OCI-LY1 (cell line): ENCODE results near the gene BMPR1A.

Experiments used
- H2AFZ ChIP-seq: fragments of 200-600 bp; sonication (generic), shearing (Covaris generic); 2 replicates; pipeline ENCODE4 v1.6.0; 2014; ENCODE audit warnings: antibody characterized with exemption, mild to moderate bottlenecking, low read length
- H3F3A ChIP-seq: fragments of 200-600 bp; sonication (generic), shearing (Covaris generic); 2 replicates; pipeline ENCODE4 v1.6.0; 2014; ENCODE audit warnings: mild to moderate bottlenecking, antibody characterized with exemption, low read length, moderate library complexity; ENCODE audit not compliant: insufficient read depth
- H3K27ac ChIP-seq: fragments of 200-600 bp; sonication (generic); 2 replicates; pipeline ENCODE4 v1.5.1; 2014; ENCODE audit warnings: low read length, mixed run types, mild to moderate bottlenecking, low read depth; ENCODE audit not compliant: poor library complexity, severe bottlenecking
- H3K27me3 ChIP-seq: fragments of 200-600 bp; sonication (generic); 2 replicates; pipeline ENCODE4 v1.6.0; 2014; ENCODE audit warnings: antibody characterized with exemption, mild to moderate bottlenecking, low read length, moderate library complexity; ENCODE audit not compliant: insufficient read depth
- H3K36me3 ChIP-seq: fragments of 200-600 bp; sonication (generic); 2 replicates; pipeline ENCODE4 v1.6.1; 2014; ENCODE audit warnings: mild to moderate bottlenecking, antibody characterized with exemption, low read length, moderate library complexity, mixed read lengths; ENCODE audit not compliant: insufficient read depth
- H3K4me1 ChIP-seq: fragments of 200-600 bp; sonication (generic); 2 replicates; pipeline ENCODE4 v1.5.1; 2014; ENCODE audit warnings: mild to moderate bottlenecking, low read length, moderate library complexity; ENCODE audit not compliant: insufficient read depth, severe bottlenecking
- H3K4me2 ChIP-seq: fragments of 200-600 bp; sonication (generic), shearing (Covaris generic); 2 replicates; pipeline ENCODE4 v1.6.1; 2014; ENCODE audit warnings: low read length
- H3K4me3 ChIP-seq: fragments of 200-600 bp; sonication (generic); 2 replicates; pipeline ENCODE4 v1.5.1; 2014; ENCODE audit warnings: low read length, low read depth, mild to moderate bottlenecking, mixed read lengths; ENCODE audit not compliant: poor library complexity, severe bottlenecking
- H3K79me2 ChIP-seq: fragments of 200-600 bp; shearing (Covaris generic); 2 replicates; pipeline ENCODE4 v1.6.1; 2016; ENCODE audit warnings: mixed run types, low read length, mixed read lengths; ENCODE audit not compliant: insufficient read depth
- H3K9ac ChIP-seq: fragments of 200-600 bp; sonication (generic), shearing (Covaris generic); 2 replicates; pipeline ENCODE4 v1.6.1; 2014; ENCODE audit warnings: mild to moderate bottlenecking, low read length, mixed read lengths
- H3K9me2 ChIP-seq: fragments of 200-600 bp; sonication (generic), shearing (Covaris generic); 2 replicates; pipeline ENCODE4 v1.6.1; 2014; ENCODE audit warnings: low read depth, mild to moderate bottlenecking, low read length, mixed read lengths
- H3K9me3 ChIP-seq: fragments of 200-600 bp; shearing (Covaris generic); 2 replicates; pipeline ENCODE4 v1.6.1; 2014; ENCODE audit warnings: low read length, mixed read lengths
- H4K20me1 ChIP-seq: fragments of 200-600 bp; sonication (generic), shearing (Covaris generic); 2 replicates; pipeline ENCODE4 v1.6.0; 2016; ENCODE audit warnings: mild to moderate bottlenecking, low read length; ENCODE audit not compliant: insufficient read depth
- EZH2 ChIP-seq: fragments of 200-600 bp; sonication (generic), shearing (Covaris generic); IDR thresholded peaks from 2 replicates; pipeline ENCODE4 v1.8.0; 2017; ENCODE audit warnings: borderline replicate concordance, mixed run types, mild to moderate bottlenecking, antibody characterized with exemption, low read length, moderate library complexity, mixed read lengths
- TF ChIP-seq, protein P1 (sequence below): fragments of 200-600 bp; sonication (generic), shearing (Covaris generic); IDR thresholded peaks from 2 replicates; pipeline ENCODE4 v1.5.1; 2017; ENCODE audit warnings: mild to moderate bottlenecking, antibody characterized with exemption, low read length, moderate library complexity, mixed read lengths

Gene BMPR1A

DNA sequence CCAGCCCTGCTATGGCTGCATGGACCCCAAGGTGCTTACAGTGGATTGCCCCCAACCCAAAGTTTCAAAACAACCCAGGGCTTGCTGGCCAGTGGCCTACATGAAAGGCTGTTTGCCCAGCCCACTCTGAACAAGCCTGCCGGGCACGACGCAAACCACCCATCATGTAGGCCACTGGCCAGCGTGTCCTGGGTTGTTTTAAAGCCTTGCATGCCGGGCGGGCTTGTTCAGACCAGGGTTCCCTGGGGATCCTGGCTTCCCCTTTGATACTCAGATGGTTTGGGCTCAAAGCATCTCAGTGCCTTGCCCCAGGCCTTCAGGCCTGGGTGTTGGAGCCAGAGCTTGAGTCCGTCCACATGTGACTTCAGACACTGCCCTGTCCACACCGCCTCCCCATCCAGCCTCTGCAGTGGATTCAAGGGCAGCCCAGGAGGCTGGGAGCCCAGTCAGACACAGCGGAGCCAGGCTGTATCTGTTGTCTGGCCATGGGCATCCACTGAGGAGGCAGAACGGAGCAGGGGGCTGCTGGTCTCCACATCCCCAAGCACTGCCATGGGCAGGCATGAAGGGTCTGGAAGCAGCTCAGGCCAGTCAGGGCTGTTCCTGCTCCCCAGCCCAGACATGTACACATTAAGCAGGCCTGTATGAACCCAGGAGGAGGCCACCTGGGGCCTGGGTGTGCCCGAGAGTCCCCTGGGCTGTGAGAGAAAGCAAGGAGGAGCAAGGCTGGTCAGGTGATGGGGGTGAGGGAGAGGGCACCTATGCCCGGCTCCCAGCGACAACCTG lies 207.8 kb downstream of the BMPR1A start:
- Histone ChIP-seq H3K9me3 (no peaks in the 10 kb centered on the region), H3K79me2 (no peaks in the 10 kb centered on the region), H3K4me2 (no peak overlapping the region), H3K4me1 (peaks cover 13% of the 10 kb centered on the region), H3F3A (no peaks in the 10 kb centered on the region), H3K27ac (no peak overlapping the region), H3K4me3 (no peak overlapping the region), H3K9ac (no peak overlapping the region), H3K27me3 (no peaks in the 10 kb centered on the region), H3K36me3 (no peaks in the 10 kb centered on the region), H4K20me1 (no peaks in the 10 kb centered on the region), H2AFZ (no peak overlapping the region), H3K9me2 (no peaks in the 10 kb centered on the region)
- TF ChIP-seq, protein P1, sequence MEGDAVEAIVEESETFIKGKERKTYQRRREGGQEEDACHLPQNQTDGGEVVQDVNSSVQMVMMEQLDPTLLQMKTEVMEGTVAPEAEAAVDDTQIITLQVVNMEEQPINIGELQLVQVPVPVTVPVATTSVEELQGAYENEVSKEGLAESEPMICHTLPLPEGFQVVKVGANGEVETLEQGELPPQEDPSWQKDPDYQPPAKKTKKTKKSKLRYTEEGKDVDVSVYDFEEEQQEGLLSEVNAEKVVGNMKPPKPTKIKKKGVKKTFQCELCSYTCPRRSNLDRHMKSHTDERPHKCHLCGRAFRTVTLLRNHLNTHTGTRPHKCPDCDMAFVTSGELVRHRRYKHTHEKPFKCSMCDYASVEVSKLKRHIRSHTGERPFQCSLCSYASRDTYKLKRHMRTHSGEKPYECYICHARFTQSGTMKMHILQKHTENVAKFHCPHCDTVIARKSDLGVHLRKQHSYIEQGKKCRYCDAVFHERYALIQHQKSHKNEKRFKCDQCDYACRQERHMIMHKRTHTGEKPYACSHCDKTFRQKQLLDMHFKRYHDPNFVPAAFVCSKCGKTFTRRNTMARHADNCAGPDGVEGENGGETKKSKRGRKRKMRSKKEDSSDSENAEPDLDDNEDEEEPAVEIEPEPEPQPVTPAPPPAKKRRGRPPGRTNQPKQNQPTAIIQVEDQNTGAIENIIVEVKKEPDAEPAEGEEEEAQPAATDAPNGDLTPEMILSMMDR, result no peak
- no peak for TF ChIP-seq EZH2

- Histone ChIP-seq H3K4me1 (peaks cover 13% of the 10 kb centered on the region), H3K79me2 (no peaks in the 10 kb centered on the region), H3K36me3 (no peaks in the 10 kb centered on the region), H3F3A (no peaks in the 10 kb centered on the region), H3K27ac (no peak overlapping the region), H3K9ac (no peak overlapping the region), H3K27me3 (no peaks in the 10 kb centered on the region), H3K9me2 (no peaks in the 10 kb centered on the region), H4K20me1 (no peaks in the 10 kb centered on the region), H3K4me2 (no peak overlapping the region), H2AFZ (no peak overlapping the region), H3K9me3 (no peaks in the 10 kb centered on the region), H3K4me3 (no peak overlapping the region)
- TF ChIP-seq, protein P1, result no peak
- no peak for TF ChIP-seq EZH2
Measured at GRCh38 chr10:86964847-86965190, 208.4 kb downstream of the BMPR1A start.

- no peaks in the 10 kb centered on the region for H3K27me3 ChIP-seq
- no peak overlapping the region for H2AFZ ChIP-seq
- H3F3A ChIP-seq, result no peaks in the 10 kb centered on the region
- H3K9me2 ChIP-seq, result no peaks in the 10 kb centered on the region
- no peaks in the 10 kb centered on the region for H3K9me3 ChIP-seq
- no peak overlapping the region for H3K27ac ChIP-seq
- peak overlapping the region; percentile 43; the same call in 1 of the 2 replicates for H3K4me2 ChIP-seq
- H3K4me1 ChIP-seq, result peaks cover 16% of the 10 kb centered on the region
- TF ChIP-seq, protein P1, result no peak
- no peak for TF ChIP-seq EZH2
- H3K36me3 ChIP-seq, result no peaks in the 10 kb centered on the region
- no peak overlapping the region for H3K9ac ChIP-seq
- H3K4me3 ChIP-seq, result no peak overlapping the region
- H4K20me1 ChIP-seq, result no peaks in the 10 kb centered on the region
- no peaks in the 10 kb centered on the region for H3K79me2 ChIP-seq
Measured at GRCh38 chr10:86965986-86966654, 209.7 kb downstream of the BMPR1A start.
